Right renal pelvis (tissue), 4 donors: Measurements from ENCODE around the gene TNIP1. TPM values are rescaled to one million over a fixed set of nuclear protein-coding genes. Genes with fewer than 3 reads are reported as not detected.

ENCODE experiments used
- polyA plus RNA-seq, 4 donors: library from polyadenylated mRNA; unstranded; fragments of 120-200 nt; gene quantifications; one replicate each; pipeline ENCODE4 v1.2.1, GENCODE V29; 2013; ENCODE audit not compliant: insufficient read length in 4 of 4

The TNIP1 gene
- polyA plus RNA-seq, 4 donors: 62.1 to 75.7 (median 67.6) TPM

Other genes with a start within 250 kb of the TNIP1 start
- gene IRGM, start 234.5 kb downstream of the TNIP1 start, polyA plus RNA-seq: 1 to 10 TPM in 1 of 4 donors, under 1 TPM in 3; 0.48 to 1.2 (median 0.75) TPM
- gene ZNF300, start 176.1 kb downstream of the TNIP1 start, polyA plus RNA-seq: 10 to 100 TPM; 31.6 to 48.7 (median 42.7) TPM
- 1,000 to 10,000 TPM; 1,069 to 1,625 (median 1,367) TPM for gene GPX3, start 60.4 kb downstream of the TNIP1 start, polyA plus RNA-seq
- gene ANXA6, start 76.7 kb upstream of the TNIP1 start, polyA plus RNA-seq: 100 to 1,000 TPM; 135 to 151 (median 140) TPM
- gene CCDC69, start 143.1 kb upstream of the TNIP1 start, polyA plus RNA-seq: 1 to 10 TPM; 4.3 to 8.2 (median 5.1) TPM
- 10 to 100 TPM; 29.5 to 33.3 (median 30.9) TPM for gene GM2A, start 172.2 kb upstream of the TNIP1 start, polyA plus RNA-seq
- gene SLC36A3, start 222.7 kb upstream of the TNIP1 start, polyA plus RNA-seq: under 1 TPM in 1 of 4 donors, not detected in 3; 0.01 TPM